ENCODE data around the gene CEP350. TPM values are rescaled to one million over a fixed set of nuclear protein-coding genes. Genes with fewer than 3 reads are reported as not detected.

CEP350 gene
- total RNA-seq, 2 experiments from 2014 or later = 48.6 to 54.2 TPM

DNA sequence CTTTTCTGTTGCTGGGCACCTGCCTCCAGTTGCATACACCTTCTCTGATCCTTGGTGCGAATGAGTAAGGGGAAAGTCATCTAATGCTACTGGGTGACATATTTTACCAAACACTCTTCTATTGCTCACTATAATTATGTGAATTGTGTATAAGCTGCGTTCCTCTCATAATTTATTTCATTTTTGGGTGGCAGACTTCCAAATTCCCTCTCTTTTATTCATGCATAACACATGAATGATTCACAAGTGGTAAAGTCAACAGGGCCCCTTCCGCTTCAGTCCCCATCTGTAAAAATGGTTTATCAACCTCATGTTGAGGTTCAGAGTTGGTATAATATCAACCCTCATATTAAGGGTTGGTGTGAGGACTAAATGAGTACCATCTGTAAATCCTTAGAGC lies 196.9 kb downstream of the CEP350 start:
- H3K79me2 ChIP-seq (ENCODE audit: insufficient read depth, low read depth, low read length) = 0 out of 2 replicates have a peak, but pooled peaks cover 3% of the 10 kb centered on the region
- H3K4me2 ChIP-seq (ENCODE audit: low read length) = no peak overlapping the region
- ChIA-PET CTCF (ENCODE audit: unreplicated experiment) (no interaction called here), POLR2A (no interaction called here)
- intact Hi-C loops (cut with micrococcal nuclease; ENCODE audit: unreplicated experiment) = loop anchor here (10.0 kb wide), 1 partner anchor 197 kb away; the partner anchor contains the start of gene CEP350
- no peak for TF ChIP-seq EZH2phosphoT487 (IDR thresholded peaks at IDR 0.05; ENCODE audit: borderline replicate concordance, low read depth, low read length)
- BruUV-seq (replicated peaks) = no TSS peak
- no peaks in the 10 kb centered on the region for H3K9me2 ChIP-seq (ENCODE audit: insufficient read depth, low read length)
- no peaks in the 10 kb centered on the region for H3K9me3 ChIP-seq (ENCODE audit: low read length)
- peaks cover 19% of the 10 kb centered on the region for H3K4me1 ChIP-seq (ENCODE audit: insufficient read depth, low read length, poor library complexity, severe bottlenecking)
- no peak for DNase-seq (ENCODE audit: low spot score)
- no peak overlapping the region for H3K27ac ChIP-seq (ENCODE audit: low read depth, low read length, poor library complexity, severe bottlenecking)
- H3K4me3 ChIP-seq (ENCODE audit: low read depth, low read length, poor library complexity, severe bottlenecking) = no peak overlapping the region
- no peaks in the 10 kb centered on the region for H3K36me3 ChIP-seq (ENCODE audit: insufficient read depth, low read length)
- no peaks in the 10 kb centered on the region for H4K20me1 ChIP-seq (ENCODE audit: insufficient read depth, low read length)
- H2AFZ ChIP-seq (ENCODE audit: low read length) = no peak overlapping the region

DNA sequence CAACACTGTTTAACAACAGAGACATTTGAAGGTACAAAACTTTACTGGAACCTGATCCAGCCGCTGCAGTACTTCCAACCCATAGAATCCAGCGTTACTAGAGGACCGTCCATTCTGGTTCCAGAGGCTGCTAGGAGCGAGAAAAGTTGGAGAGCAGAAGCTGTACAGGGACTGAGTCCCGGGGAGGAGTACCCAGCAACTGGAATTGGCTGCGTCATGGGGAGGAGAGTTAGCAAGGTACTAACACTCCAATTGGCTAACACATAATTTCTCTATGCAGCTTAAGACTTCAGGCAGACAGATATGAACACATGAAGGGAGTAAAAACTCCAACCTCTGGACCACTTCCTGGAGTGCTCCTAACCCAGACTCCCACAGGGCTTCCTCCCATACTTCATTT lies 198.0 kb downstream of the CEP350 start:
- 0 out of 2 replicates have a peak, but pooled peaks cover 3% of the 10 kb centered on the region for H3K79me2 ChIP-seq (ENCODE audit: insufficient read depth, low read depth, low read length)
- DNase-seq (ENCODE audit: low spot score) = no peak
- no peaks in the 10 kb centered on the region for H4K20me1 ChIP-seq (ENCODE audit: insufficient read depth, low read length)
- no peak overlapping the region for H3K4me3 ChIP-seq (ENCODE audit: low read depth, low read length, poor library complexity, severe bottlenecking)
- no peaks in the 10 kb centered on the region for H3K36me3 ChIP-seq (ENCODE audit: insufficient read depth, low read length)
- intact Hi-C loops (cut with micrococcal nuclease; ENCODE audit: unreplicated experiment) = loop anchor here (10.0 kb wide), 1 partner anchor 198 kb away; the partner anchor contains the start of gene CEP350
- no peak overlapping the region for H2AFZ ChIP-seq (ENCODE audit: low read length)
- ChIA-PET POLR2A (no interaction called here), CTCF (ENCODE audit: unreplicated experiment) (no interaction called here)
- BruUV-seq (replicated peaks) = no TSS peak
- peaks cover 22% of the 10 kb centered on the region for H3K4me1 ChIP-seq (ENCODE audit: insufficient read depth, low read length, poor library complexity, severe bottlenecking)
- H3K9me2 ChIP-seq (ENCODE audit: insufficient read depth, low read length) = no peaks in the 10 kb centered on the region
- TF ChIP-seq, protein P1, sequence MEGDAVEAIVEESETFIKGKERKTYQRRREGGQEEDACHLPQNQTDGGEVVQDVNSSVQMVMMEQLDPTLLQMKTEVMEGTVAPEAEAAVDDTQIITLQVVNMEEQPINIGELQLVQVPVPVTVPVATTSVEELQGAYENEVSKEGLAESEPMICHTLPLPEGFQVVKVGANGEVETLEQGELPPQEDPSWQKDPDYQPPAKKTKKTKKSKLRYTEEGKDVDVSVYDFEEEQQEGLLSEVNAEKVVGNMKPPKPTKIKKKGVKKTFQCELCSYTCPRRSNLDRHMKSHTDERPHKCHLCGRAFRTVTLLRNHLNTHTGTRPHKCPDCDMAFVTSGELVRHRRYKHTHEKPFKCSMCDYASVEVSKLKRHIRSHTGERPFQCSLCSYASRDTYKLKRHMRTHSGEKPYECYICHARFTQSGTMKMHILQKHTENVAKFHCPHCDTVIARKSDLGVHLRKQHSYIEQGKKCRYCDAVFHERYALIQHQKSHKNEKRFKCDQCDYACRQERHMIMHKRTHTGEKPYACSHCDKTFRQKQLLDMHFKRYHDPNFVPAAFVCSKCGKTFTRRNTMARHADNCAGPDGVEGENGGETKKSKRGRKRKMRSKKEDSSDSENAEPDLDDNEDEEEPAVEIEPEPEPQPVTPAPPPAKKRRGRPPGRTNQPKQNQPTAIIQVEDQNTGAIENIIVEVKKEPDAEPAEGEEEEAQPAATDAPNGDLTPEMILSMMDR (conservative IDR thresholded peaks at IDR 0.05; ENCODE audit: low read length) = no peak
- TF ChIP-seq EZH2phosphoT487 (IDR thresholded peaks at IDR 0.05; ENCODE audit: borderline replicate concordance, low read depth, low read length) = no peak
- no peak overlapping the region for H3K27ac ChIP-seq (ENCODE audit: low read depth, low read length, poor library complexity, severe bottlenecking)
- no peaks in the 10 kb centered on the region for H3K9me3 ChIP-seq (ENCODE audit: low read length)
- no peak overlapping the region for H3K4me2 ChIP-seq (ENCODE audit: low read length)

DNA sequence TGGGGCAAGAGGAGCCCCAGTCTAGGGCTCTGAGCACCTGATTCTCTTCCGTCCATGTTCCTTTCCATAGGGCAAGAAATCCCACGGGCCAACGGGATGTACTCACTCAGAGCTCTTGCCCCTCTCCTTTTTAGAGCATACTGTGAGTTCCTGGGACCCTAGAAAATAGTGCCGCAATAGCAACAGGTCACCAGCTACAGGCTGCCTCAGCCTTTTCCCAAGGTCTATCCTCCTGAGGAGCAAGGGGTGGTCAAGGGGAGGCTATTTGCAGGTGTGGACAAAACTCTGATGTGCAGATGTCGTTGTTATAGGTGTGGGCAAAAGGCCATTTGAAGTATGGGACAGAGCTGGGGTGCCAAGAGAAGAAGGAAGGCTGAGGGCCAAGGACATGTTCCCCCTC lies 198.4 kb downstream of the CEP350 start:
- DNase-seq (ENCODE audit: low spot score) = no peak
- ChIA-PET CTCF (ENCODE audit: unreplicated experiment) (no interaction called here), POLR2A (no interaction called here)
- Histone ChIP-seq H3K79me2 (ENCODE audit: insufficient read depth, low read depth, low read length) (0 out of 2 replicates have a peak, but pooled peaks cover 3% of the 10 kb centered on the region), H3K27ac (ENCODE audit: low read depth, low read length, poor library complexity, severe bottlenecking) (no peak overlapping the region), H3K4me3 (ENCODE audit: low read depth, low read length, poor library complexity, severe bottlenecking) (no peak overlapping the region), H3K9me2 (ENCODE audit: insufficient read depth, low read length) (no peaks in the 10 kb centered on the region), H3K4me2 (ENCODE audit: low read length) (no peak overlapping the region), H3K36me3 (ENCODE audit: insufficient read depth, low read length) (no peaks in the 10 kb centered on the region), H3K4me1 (ENCODE audit: insufficient read depth, low read length, poor library complexity, severe bottlenecking) (peaks cover 22% of the 10 kb centered on the region), H3K9me3 (ENCODE audit: low read length) (no peaks in the 10 kb centered on the region), H2AFZ (ENCODE audit: low read length) (no peak overlapping the region), H4K20me1 (ENCODE audit: insufficient read depth, low read length) (no peaks in the 10 kb centered on the region)
- no TSS peak for BruUV-seq (replicated peaks)
- intact Hi-C loops (cut with micrococcal nuclease; ENCODE audit: unreplicated experiment) = loop anchor here (10.0 kb wide), 1 partner anchor 198 kb away; the partner anchor contains the start of gene CEP350
- no peak for TF ChIP-seq EZH2phosphoT487 (IDR thresholded peaks at IDR 0.05; ENCODE audit: borderline replicate concordance, low read depth, low read length)
- TF ChIP-seq, protein P1 (conservative IDR thresholded peaks at IDR 0.05; ENCODE audit: low read length) = no peak
